ENCODE results near the gene CAMK1D. TPM values are rescaled to one million over a fixed set of nuclear protein-coding genes. Genes with fewer than 3 reads are reported as not detected.

Gene CAMK1D
- total and polyA plus RNA-seq, 2 donors (not counting 3 experiments of a cell fraction or from before 2014, with no cell fraction given): 0.37 to 4.2 TPM

DNA sequence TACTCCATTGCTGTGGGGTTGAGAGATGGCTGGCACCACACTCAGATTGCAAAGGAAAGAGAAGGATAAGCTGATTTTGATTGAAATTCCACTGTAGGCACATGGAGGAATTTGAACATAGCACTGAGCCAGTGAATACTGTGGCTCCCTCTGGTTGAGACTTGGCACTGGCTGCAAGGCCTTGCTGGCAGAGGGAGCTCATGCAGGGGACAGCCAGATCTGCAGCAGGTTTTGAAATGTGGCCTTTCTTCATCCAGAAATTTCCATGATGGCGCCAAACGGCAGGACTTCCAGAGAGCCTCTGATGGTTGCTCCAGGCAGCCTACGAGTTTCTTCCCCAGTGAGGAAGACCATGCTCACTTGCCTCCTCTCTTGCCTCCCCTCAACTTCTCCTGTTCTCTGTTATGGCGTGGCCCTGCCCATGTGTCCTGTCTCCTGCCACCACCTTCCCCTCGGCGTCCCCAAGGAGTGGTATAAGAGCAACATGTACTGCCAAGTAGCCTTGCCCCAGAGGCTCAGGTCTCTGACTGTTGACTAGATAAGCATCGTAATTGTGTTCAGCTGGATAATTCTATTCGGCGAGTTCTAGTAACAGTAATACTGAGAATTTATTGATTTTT, 386.6 kb downstream of the CAMK1D start:
- no peak for FAIRE-seq
- H3K27ac ChIP-seq (ENCODE audit: insufficient read depth, low read depth, low read length): no peak overlapping the region
- TF ChIP-seq POLR2AphosphoS5 (IDR thresholded peaks at IDR 0.05; ENCODE audit: insufficient read depth, low read depth, low read length): no peak
- TF ChIP-seq MYC (IDR thresholded peaks at IDR 0.05; ENCODE audit: low read depth, low read length): no peak
- TF ChIP-seq JUN (IDR thresholded peaks at IDR 0.05; ENCODE audit: borderline replicate concordance, insufficient read depth, insufficient read length, low read depth): no peak
- TF ChIP-seq, protein P1, sequence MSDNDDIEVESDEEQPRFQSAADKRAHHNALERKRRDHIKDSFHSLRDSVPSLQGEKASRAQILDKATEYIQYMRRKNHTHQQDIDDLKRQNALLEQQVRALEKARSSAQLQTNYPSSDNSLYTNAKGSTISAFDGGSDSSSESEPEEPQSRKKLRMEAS (IDR thresholded peaks at IDR 0.05; ENCODE audit: insufficient read depth, insufficient read length): no peak
- no peak for TF ChIP-seq FOS (IDR thresholded peaks at IDR 0.05; ENCODE audit: borderline replicate concordance, insufficient read depth, low read length)
- no peak for TF ChIP-seq POLR2A (IDR thresholded peaks at IDR 0.05; ENCODE audit: low read depth, low read length)
- TF ChIP-seq GATA2 (IDR thresholded peaks at IDR 0.05; ENCODE audit: insufficient read depth, insufficient read length, low read depth, low read length): no peak
- no peak for TF ChIP-seq EZH2 (IDR thresholded peaks at IDR 0.05; ENCODE audit: borderline replicate concordance, low read depth, low read length, severe bottlenecking)
- TF ChIP-seq, protein P2, sequence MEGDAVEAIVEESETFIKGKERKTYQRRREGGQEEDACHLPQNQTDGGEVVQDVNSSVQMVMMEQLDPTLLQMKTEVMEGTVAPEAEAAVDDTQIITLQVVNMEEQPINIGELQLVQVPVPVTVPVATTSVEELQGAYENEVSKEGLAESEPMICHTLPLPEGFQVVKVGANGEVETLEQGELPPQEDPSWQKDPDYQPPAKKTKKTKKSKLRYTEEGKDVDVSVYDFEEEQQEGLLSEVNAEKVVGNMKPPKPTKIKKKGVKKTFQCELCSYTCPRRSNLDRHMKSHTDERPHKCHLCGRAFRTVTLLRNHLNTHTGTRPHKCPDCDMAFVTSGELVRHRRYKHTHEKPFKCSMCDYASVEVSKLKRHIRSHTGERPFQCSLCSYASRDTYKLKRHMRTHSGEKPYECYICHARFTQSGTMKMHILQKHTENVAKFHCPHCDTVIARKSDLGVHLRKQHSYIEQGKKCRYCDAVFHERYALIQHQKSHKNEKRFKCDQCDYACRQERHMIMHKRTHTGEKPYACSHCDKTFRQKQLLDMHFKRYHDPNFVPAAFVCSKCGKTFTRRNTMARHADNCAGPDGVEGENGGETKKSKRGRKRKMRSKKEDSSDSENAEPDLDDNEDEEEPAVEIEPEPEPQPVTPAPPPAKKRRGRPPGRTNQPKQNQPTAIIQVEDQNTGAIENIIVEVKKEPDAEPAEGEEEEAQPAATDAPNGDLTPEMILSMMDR (IDR thresholded peaks at IDR 0.05; ENCODE audit: extremely low read depth in 1 of 2, insufficient read depth in 1 of 2, low read depth in 1 of 2, low read length in 2 of 2): no peak
- no peaks in the 10 kb centered on the region for H3K9me1 ChIP-seq (replicated peaks; ENCODE audit: control insufficient read depth, extremely low read depth, insufficient read depth, low read length)
- H3K36me3 ChIP-seq (ENCODE audit: control insufficient read depth in 2 of 2, extremely low read depth in 1 of 2, insufficient read depth in 2 of 2, low read length in 2 of 2): no peaks in the 10 kb centered on the region
- H3K9ac ChIP-seq (replicated peaks; ENCODE audit: extremely low read depth, insufficient read depth, low read length): no peak overlapping the region
- peaks cover 0 to 3% of the 10 kb centered on the region in 2 experiments for H3K27me3 ChIP-seq (ENCODE audit: control insufficient read depth in 2 of 2, insufficient read depth in 2 of 2, low read length in 2 of 2)
- H3K9me3 ChIP-seq (replicated peaks; ENCODE audit: control insufficient read depth, insufficient read depth, low read length): no peaks in the 10 kb centered on the region
- H3K4me2 ChIP-seq (ENCODE audit: insufficient read depth, low read length): no peak overlapping the region
- H4K20me1 ChIP-seq (replicated peaks; ENCODE audit: control insufficient read depth, extremely low read depth, insufficient read depth, low read length): no peaks in the 10 kb centered on the region
- BruUV-seq (replicated peaks): no TSS peak
- dilution Hi-C loops (cut with MboI; ENCODE audit: extremely low pct_ligation_motif_present, low sequenced_read_pairs) (no loop called here), intact Hi-C loops (cut with micrococcal nuclease) (no loop called here)
- no peak overlapping the region for H2AFZ ChIP-seq (ENCODE audit: low read depth, low read length)
- H3K79me2 ChIP-seq (ENCODE audit: control insufficient read depth, insufficient read depth, low read length): no peaks in the 10 kb centered on the region
- no peak overlapping the region for H3K4me3 ChIP-seq (replicated peaks in 1 of 3; ENCODE audit: insufficient read depth in 1 of 3, low read depth in 1 of 3, low read length in 3 of 3)
- no peaks in the 10 kb centered on the region for H3K4me1 ChIP-seq (ENCODE audit: control insufficient read depth, extremely low read depth, insufficient read depth, low read length)
- ChIA-PET CTCF (interaction anchor here (0.9 kb wide), 1 partner anchor 166 kb away, joined by 3 read pairs; no protein-coding TSS in a partner anchor), POLR2A (no interaction called here)
- DNase-seq (ENCODE audit: low read depth, low spot score): no peak

Measured in endothelial cell of umbilical vein (primary cell).